Measurements from ENCODE around the gene IQCM.

The IQCM gene

GRCh38 chr4:149707862-149708261 is 107.8 kb downstream of the IQCM start:
- no peak for DNase-seq (ENCODE audit: low read depth in 1 of 2, low spot score in 1 of 2)
- H3K4me3 ChIP-seq (replicated peaks; ENCODE audit: insufficient read depth, low read length), result no peak overlapping the region
- H3K27me3 ChIP-seq (ENCODE audit: insufficient read depth, poor library complexity, severe bottlenecking), result no peaks in the 10 kb centered on the region
- no peak overlapping the region for H3K27ac ChIP-seq (replicated peaks)
- TF ChIP-seq GABPA (IDR thresholded peaks at IDR 0.05; ENCODE audit: low read depth), result no peak
- TF ChIP-seq SPI1 (IDR thresholded peaks at IDR 0.05; ENCODE audit: borderline replicate concordance, low read depth), result no peak
- TF ChIP-seq REST (IDR thresholded peaks at IDR 0.05; ENCODE audit: insufficient replicate concordance, low read depth), result no peak
- TF ChIP-seq POLR2AphosphoS5 (IDR thresholded peaks at IDR 0.05; ENCODE audit: low read depth), result no peak
- no peak for TF ChIP-seq CTCF (IDR thresholded peaks at IDR 0.05; ENCODE audit: insufficient read depth, low read length)

GRCh38 chr4:149706942-149707341 is 108.7 kb downstream of the IQCM start:
- H3K4me3 ChIP-seq (replicated peaks; ENCODE audit: insufficient read depth, low read length), result no peak overlapping the region
- DNase-seq (ENCODE audit: low read depth in 1 of 2, low spot score in 1 of 2), result no peak
- TF ChIP-seq REST (IDR thresholded peaks at IDR 0.05; ENCODE audit: insufficient replicate concordance, low read depth), result no peak
- no peak for TF ChIP-seq GABPA (IDR thresholded peaks at IDR 0.05; ENCODE audit: low read depth)
- no peak for TF ChIP-seq SPI1 (IDR thresholded peaks at IDR 0.05; ENCODE audit: borderline replicate concordance, low read depth)
- TF ChIP-seq POLR2AphosphoS5 (IDR thresholded peaks at IDR 0.05; ENCODE audit: low read depth), result no peak
- TF ChIP-seq CTCF (IDR thresholded peaks at IDR 0.05; ENCODE audit: insufficient read depth, low read length), result no peak
- no peak overlapping the region for H3K27ac ChIP-seq (replicated peaks)
- no peaks in the 10 kb centered on the region for H3K27me3 ChIP-seq (ENCODE audit: insufficient read depth, poor library complexity, severe bottlenecking)

DNA sequence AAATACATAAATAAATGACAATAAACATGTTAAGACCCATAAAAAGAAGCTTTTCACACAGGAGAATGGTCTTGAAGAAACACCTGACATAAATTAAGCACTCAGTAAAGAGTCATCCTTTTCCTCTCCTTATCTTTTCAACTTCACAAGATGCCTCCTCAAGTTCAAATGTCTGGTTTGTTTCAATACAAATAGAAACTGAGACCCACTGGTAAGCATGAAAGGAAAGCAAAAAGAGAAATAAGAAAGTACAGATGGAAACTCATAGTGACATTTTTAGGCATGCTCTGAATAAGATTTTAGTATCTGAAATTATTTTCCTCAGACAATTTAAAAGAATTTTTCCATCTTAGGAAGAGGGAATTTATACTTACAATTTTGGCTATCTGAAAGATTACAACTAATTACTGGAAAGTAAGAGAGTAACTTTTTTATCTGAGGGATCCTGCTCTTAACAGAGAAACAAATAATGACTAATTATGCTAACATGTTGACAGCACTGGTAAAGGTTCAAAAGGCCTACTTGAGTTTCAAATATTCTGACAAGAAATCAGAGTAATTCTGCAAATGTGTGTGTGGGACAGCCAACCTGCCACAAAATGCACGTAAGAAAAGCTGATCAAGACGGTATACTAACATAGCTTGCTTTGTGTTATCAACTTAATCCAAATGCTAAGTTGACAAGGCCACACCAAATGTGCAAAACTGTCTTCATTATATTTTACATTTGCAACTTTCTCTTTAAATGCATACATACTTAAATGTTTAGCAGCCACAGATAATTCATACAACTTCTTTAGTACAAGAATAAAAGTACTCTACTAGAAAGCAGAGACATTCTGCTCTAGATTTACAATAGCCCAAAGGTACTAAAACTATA is 113.0 kb downstream of the IQCM start:
- Histone ChIP-seq H3K4me3 (replicated peaks; ENCODE audit: insufficient read depth, low read length) (no peak overlapping the region), H3K27me3 (ENCODE audit: insufficient read depth, poor library complexity, severe bottlenecking) (no peaks in the 10 kb centered on the region), H3K27ac (replicated peaks) (no peak overlapping the region)
- TF ChIP-seq GABPA (IDR thresholded peaks at IDR 0.05; ENCODE audit: low read depth) (no peak), CTCF (IDR thresholded peaks at IDR 0.05; ENCODE audit: insufficient read depth, low read length) (no peak), POLR2AphosphoS5 (IDR thresholded peaks at IDR 0.05; ENCODE audit: low read depth) (no peak), SPI1 (IDR thresholded peaks at IDR 0.05; ENCODE audit: borderline replicate concordance, low read depth) (no peak), REST (IDR thresholded peaks at IDR 0.05; ENCODE audit: insufficient replicate concordance, low read depth) (no peak)
- DNase-seq (ENCODE audit: low read depth in 1 of 2, low spot score in 1 of 2), result no peak

All from HL-60 (cell line).